A549 (cell line): ENCODE data around the gene SACM1L. TPM values are rescaled to one million over a fixed set of nuclear protein-coding genes. Genes with fewer than 3 reads are reported as not detected.
A peak's percentile ranks its signal among the peaks of the same experiment; 100 is the strongest.

Source experiments
- ATAC-seq, 2 experiments: fragments of 200-7000 bp in 1 of 2; fragments of >200 bp in 1 of 2; cut with Nextera tagmentation in 1 of 2; cut with Tn5 transposase in 1 of 2; 3 replicates each; pipeline versions ENCODE4 v1.8.0 to v1.9.1; 2018 to 2020; ENCODE audit warnings: mild to moderate bottlenecking in 1 of 2, moderate library complexity in 1 of 2
- CTCF ChIA-PET: fragments of 300-600 bp; sonication (Branson Sonifier 250); formaldehyde crosslinking; extraction: SDS; loops from one replicate; lab custom pipeline; 2021; ENCODE audit warnings: antibody characterized with exemption, inconsistent platforms; lab: Yijun Ruan, JAX
- POLR2A ChIA-PET: fragments of 350-600 bp; formaldehyde crosslinking; extraction: SDS; loops from one replicate; lab custom pipeline; 2021; ENCODE audit warnings: antibody characterized with exemption, inconsistent platforms; lab: Yijun Ruan, JAX
- DNase-seq, 2 experiments: peaks; one replicate each; pipeline versions ENCODE4 v3.0.0 to v3.0.0-alpha.2; 2011 to 2016; ENCODE audit warnings: low read depth in 1 of 2, low spot score in 1 of 2
- FAIRE-seq: peaks from 2 replicates; lab custom pipeline; 2011; peaks lifted over from hg19 to GRCh38; lab: Jason Lieb, UNC
- H3K27ac ChIP-seq, 2 experiments: fragments of >200 bp; sonication (Bioruptor Twin); formaldehyde crosslinking; 3 replicates each; pipeline ENCODE4 v1.5.1; 2016 to 2017
- H3K4me1 ChIP-seq: fragments of >200 bp; sonication (Bioruptor Twin); formaldehyde crosslinking; 3 replicates; pipeline ENCODE4 v1.6.1; 2016
- H3K4me2 ChIP-seq: fragments of >200 bp; sonication (Bioruptor Twin); formaldehyde crosslinking; 3 replicates; pipeline ENCODE4 v1.6.1; 2016
- H3K4me3 ChIP-seq: fragments of >200 bp; sonication (Bioruptor Twin); formaldehyde crosslinking; 3 replicates; pipeline ENCODE4 v1.5.1; 2016
- H3K9me3 ChIP-seq: fragments of >200 bp; sonication (Bioruptor Twin); formaldehyde crosslinking; 3 replicates; pipeline ENCODE4 v1.6.1; 2016
- CBX8 ChIP-seq: fragments of 200-600 bp; sonication (generic); IDR thresholded peaks from 2 replicates; pipeline ENCODE4 v1.6.1; 2016
- CEBPB ChIP-seq, 2 experiments: fragments of >200 bp in 1 of 2; sonication (Bioruptor Twin) in 1 of 2; formaldehyde crosslinking in 1 of 2; IDR thresholded peaks; 2 replicates each; pipeline ENCODE4 v1.6.1; 2012 to 2016
- CHD2 ChIP-seq: fragments of 150-350 bp; IDR thresholded peaks from 2 replicates; pipeline ENCODE4 v1.6.1; 2014; ENCODE audit warnings: low read length; ENCODE audit not compliant: partially characterized antibody
- CHD4 ChIP-seq: fragments of 200-600 bp; sonication (generic); IDR thresholded peaks from 2 replicates; pipeline ENCODE4 v1.6.1; 2016; ENCODE audit warnings: antibody characterized with exemption, mild to moderate bottlenecking, borderline replicate concordance
- EHF ChIP-seq: fragments of 250-450 bp; sonication (Bioruptor Pico); IDR thresholded peaks from 2 replicates; pipeline ENCODE4 v1.5.0; 2020; ENCODE audit warnings: mild to moderate bottlenecking
- FOSB ChIP-seq: fragments of 250-450 bp; sonication (Bioruptor Pico); IDR thresholded peaks from 2 replicates; pipeline ENCODE4 v1.5.0; 2020; ENCODE audit warnings: mild to moderate bottlenecking, moderate library complexity
- FOSL2 ChIP-seq, 2 experiments: fragments of 450-650 bp in 1 of 2; fragments of >200 bp in 1 of 2; sonication (Bioruptor Twin) in 1 of 2; formaldehyde crosslinking; IDR thresholded peaks; 2 replicates each; pipeline versions ENCODE4 v1.5.0 to v1.6.1; 2016 to 2020; ENCODE audit warnings: mild to moderate bottlenecking in 1 of 2, moderate library complexity in 1 of 2
- GATA3 ChIP-seq: IDR thresholded peaks from 2 replicates; pipeline ENCODE4 v1.6.1; 2012; ENCODE audit warnings: borderline replicate concordance
- HES2 ChIP-seq: fragments of >200 bp; sonication (Bioruptor Twin); formaldehyde crosslinking; IDR thresholded peaks from 2 replicates; pipeline ENCODE4 v1.6.1; 2016
- HOXA7 ChIP-seq: fragments of 250-450 bp; sonication (Bioruptor Pico); IDR thresholded peaks from 2 replicates; pipeline ENCODE4 v1.5.0; 2020; ENCODE audit warnings: mild to moderate bottlenecking, moderate library complexity
- HOXB13 ChIP-seq: fragments of 250-450 bp; sonication (Bioruptor Pico); IDR thresholded peaks from 2 replicates; pipeline ENCODE4 v1.5.0; 2020; ENCODE audit warnings: low read depth, mild to moderate bottlenecking, moderate library complexity
- HOXB5 ChIP-seq: fragments of 250-450 bp; sonication (Bioruptor Pico); IDR thresholded peaks from 2 replicates; pipeline ENCODE4 v1.5.0; 2020; ENCODE audit warnings: mild to moderate bottlenecking, moderate library complexity
- JUN ChIP-seq, 2 experiments: fragments of >200 bp; sonication (Bioruptor Twin); formaldehyde crosslinking; IDR thresholded peaks; 2 replicates in 1 of 2; 3 replicates in 1 of 2; pipeline ENCODE4 v1.6.1; 2016 to 2017
- KDM5A ChIP-seq: fragments of 200-600 bp; sonication (generic); IDR thresholded peaks from 2 replicates; pipeline ENCODE4 v1.6.1; 2016; ENCODE audit warnings: antibody characterized with exemption, mild to moderate bottlenecking
- MAFK ChIP-seq: fragments of 450-650 bp; IDR thresholded peaks from 2 replicates; pipeline ENCODE4 v1.6.1; 2014; ENCODE audit not compliant: partially characterized antibody
- MYC ChIP-seq: IDR thresholded peaks from 2 replicates; pipeline ENCODE4 v1.6.1; 2012; ENCODE audit warnings: mild to moderate bottlenecking, inconsistent platforms, low read length, improper control_type of control experiment, borderline replicate concordance
- NFE2L2 ChIP-seq: fragments of 150-350 bp; conservative IDR thresholded peaks from 2 replicates; pipeline ENCODE4 v1.6.1; 2014; ENCODE audit warnings: low read length
- POLR2A ChIP-seq: IDR thresholded peaks from 2 replicates; pipeline ENCODE4 v1.6.1; 2012; ENCODE audit warnings: mild to moderate bottlenecking, low read length
- RAD21 ChIP-seq, 2 experiments: fragments of >200 bp in 1 of 2; sonication (Bioruptor Twin) in 1 of 2; formaldehyde crosslinking in 1 of 2; IDR thresholded peaks in 1 of 2; conservative IDR thresholded peaks in 1 of 2; 2 replicates in 1 of 2; 3 replicates in 1 of 2; pipeline ENCODE4 v1.6.1; 2012 to 2018; ENCODE audit warnings: inconsistent platforms in 1 of 2
- RCOR1 ChIP-seq: fragments of 150-350 bp; IDR thresholded peaks from 2 replicates; pipeline ENCODE4 v1.6.1; 2014; ENCODE audit warnings: antibody characterized with exemption, low read length, low read depth
- SMC3 ChIP-seq: fragments of >200 bp; sonication (Bioruptor Twin); formaldehyde crosslinking; IDR thresholded peaks from 3 replicates; pipeline ENCODE4 v1.6.1; 2018; ENCODE audit warnings: inconsistent platforms
- ZFP36 ChIP-seq: fragments of 450-650 bp; IDR thresholded peaks from 2 replicates; pipeline ENCODE4 v1.6.1; 2014; ENCODE audit warnings: borderline replicate concordance; ENCODE audit not compliant: partially characterized antibody
- ZNF302 ChIP-seq: fragments of 250-450 bp; sonication (Bioruptor Pico); IDR thresholded peaks from 2 replicates; pipeline ENCODE4 v1.9.0; 2021; ENCODE audit warnings: inconsistent platforms, mild to moderate bottlenecking, moderate library complexity
- WGBS: methylation state at CpG from one replicate; pipeline ENCODE4 v1.1.6; 2017; ENCODE audit errors: missing lambda C conversion rate; 5-methylcytosine and 5-hydroxymethylcytosine counted together
- polyA plus RNA-seq, 4 experiments: library from polyadenylated mRNA; depleted of rRNA in 3 of 4; stranded (reverse); fragments of >200 nt; fragmentation: RNase III in 1 of 4; extraction: RNeasy Plus Mini Kit Qiagen cat#74134 plus additional on column Dnase treatment in 1 of 4; gene quantifications; 2 replicates in 3 of 4; 3 replicates in 1 of 4; pipeline ENCODE4 v1.2.3, GENCODE V29; 2011 to 2017
- TF ChIP-seq, protein P1 (sequence below): IDR thresholded peaks from 2 replicates; pipeline ENCODE4 v1.6.1; 2012
- TF ChIP-seq, protein P2 (sequence below): fragments of >200 bp; sonication (Bioruptor Twin); formaldehyde crosslinking; IDR thresholded peaks from 3 replicates; pipeline ENCODE4 v1.5.1; 2016

Gene SACM1L
- polyA plus RNA-seq, 2 of the 4 experiments (the other 2 are of a cell fraction) = 21.1 to 27.8 TPM

GRCh38 chr3:45653205-45653604 is 36.0 kb upstream of the SACM1L start:
- Histone ChIP-seq H3K4me3 (no peak overlapping the region), H3K27ac (peak overlapping the region; percentile 71 to 86), H3K4me1 (peaks cover 71% of the 10 kb centered on the region), H3K9me3 (peaks cover 9% of the 10 kb centered on the region; the same call in 1 of the 3 replicates), H3K4me2 (peak overlapping the region; percentile 38)
- POLR2A ChIA-PET = no interaction called here
- no peak for DNase-seq
- ATAC-seq = no peak
- CTCF ChIA-PET = interaction anchor here (1.2 to 5.5 kb wide), 4 partner anchors 55 to 613 kb away, joined by 4 to 70 read pairs (median 55); no protein-coding TSS in a partner anchor
- no peak for FAIRE-seq
- 53% methylated on average over 3 of the region's 3 CpGs for WGBS
- TF ChIP-seq HOXB13 (CRISPR knock-in tag) = no peak
- TF ChIP-seq HOXA7 (CRISPR knock-in tag) = no peak
- no peak for TF ChIP-seq EHF (CRISPR knock-in tag)

GRCh38 chr3:45654397-45654944 is 34.7 kb upstream of the SACM1L start:
- peaks cover 72% of the 10 kb centered on the region for H3K4me1 ChIP-seq
- TF ChIP-seq MAFK = peak; percentile 3
- TF ChIP-seq, protein P1, sequence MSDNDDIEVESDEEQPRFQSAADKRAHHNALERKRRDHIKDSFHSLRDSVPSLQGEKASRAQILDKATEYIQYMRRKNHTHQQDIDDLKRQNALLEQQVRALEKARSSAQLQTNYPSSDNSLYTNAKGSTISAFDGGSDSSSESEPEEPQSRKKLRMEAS = no peak
- no peak for TF ChIP-seq CBX8
- TF ChIP-seq, all 56 proteins: peak for 1

GRCh38 chr3:45655906-45656305 is 33.3 kb upstream of the SACM1L start:
- Histone ChIP-seq H3K27ac (peak overlapping the region; percentile 71 to 86), H3K4me2 (peak overlapping the region; percentile 5; the same call in 1 of the 3 replicates), H3K4me1 (peaks cover 70% of the 10 kb centered on the region), H3K9me3 (0 out of 3 replicates have a peak, but pooled peaks cover 2% of the 10 kb centered on the region), H3K4me3 (no peak overlapping the region)
- no peak for DNase-seq
- FAIRE-seq = no peak
- 75% methylated on average over 2 of the region's 2 CpGs for WGBS
- CTCF ChIA-PET = interaction anchor here (0.6 to 5.5 kb wide), 28 partner anchors 10 to 619 kb away, joined by 3 to 70 read pairs (median 4); no protein-coding TSS in a partner anchor
- POLR2A ChIA-PET = interaction anchor here (1.1 to 1.5 kb wide), 2 partner anchors 9 to 62 kb away, joined by 5 read pairs; partner anchors contain the start of gene LIMD1
- TF ChIP-seq POLR2A (no peak), KDM5A (no peak), HOXB5 (CRISPR knock-in tag) (no peak), CHD2 (no peak), FOSB (CRISPR knock-in tag) (no peak)
- ATAC-seq = no peak

More at GRCh38 chr3:45654397-45654944, 34.7 kb upstream of the SACM1L start:
- peak overlapping the region; percentile 38 for H3K4me2 ChIP-seq
- no peaks in the 10 kb centered on the region for H3K9me3 ChIP-seq
- H3K27ac ChIP-seq = peak overlapping the region; percentile 71 to 86
- CTCF ChIA-PET = interaction anchor here (0.7 to 5.5 kb wide), 9 partner anchors 16 to 614 kb away, joined by 3 to 70 read pairs (median 4); no protein-coding TSS in a partner anchor
- POLR2A ChIA-PET = no interaction called here
- ATAC-seq (peak in 1 of 2 experiments; percentile 25; a peak in 3 of 6 replicates), FAIRE-seq (no peak), DNase-seq (no peak)
- WGBS = 46% methylated on average over 5 of the region's 6 CpGs
- no peak overlapping the region for H3K4me3 ChIP-seq

DNA sequence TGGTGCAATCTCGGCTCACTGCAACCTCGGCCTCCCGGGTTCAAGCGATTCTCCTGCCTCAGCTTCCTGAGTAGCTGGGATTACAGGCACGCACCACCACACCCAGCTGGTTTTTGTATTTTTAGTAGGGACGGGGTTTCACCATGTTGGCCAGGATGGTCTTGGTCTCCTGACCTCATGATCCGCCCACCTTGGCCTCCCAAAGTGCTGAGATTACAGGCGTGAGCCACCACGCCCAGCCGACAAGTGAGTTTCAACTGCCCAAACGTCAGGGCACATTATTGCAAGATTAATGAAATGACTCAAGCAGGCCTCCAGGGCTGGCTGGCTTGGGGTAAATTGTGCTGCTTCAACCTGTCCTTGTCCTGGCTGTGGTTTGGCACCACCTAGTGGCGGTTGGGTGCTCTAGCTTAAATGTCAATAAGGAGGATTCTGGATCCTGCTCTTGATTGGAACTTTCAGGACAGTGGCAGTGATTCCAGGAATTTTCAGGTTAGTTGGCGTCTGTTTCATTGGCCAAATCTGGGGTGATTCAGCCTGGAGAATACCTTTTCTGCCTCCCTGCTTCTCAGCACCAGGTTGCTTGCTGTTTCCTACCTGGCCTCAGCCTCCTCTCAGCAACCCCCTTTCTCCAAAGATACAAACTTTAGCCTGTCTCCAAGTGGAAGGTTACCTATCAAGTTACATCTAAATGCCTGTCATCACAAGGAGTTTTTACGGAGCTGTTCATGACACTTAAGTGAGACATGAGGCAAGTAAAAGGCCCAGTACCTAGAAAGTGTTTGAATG is 32.4 kb upstream of the SACM1L start:
- ChIA-PET POLR2A (interaction anchor here (1.1 to 1.5 kb wide), 2 partner anchors 10 to 63 kb away, joined by 5 read pairs; partner anchors contain the start of gene LIMD1), CTCF (interaction anchor here (0.6 to 5.5 kb wide), 35 partner anchors 10 to 620 kb away, joined by 3 to 70 read pairs (median 4); no protein-coding TSS in a partner anchor)
- peak; percentile 89 to 91 for ATAC-seq
- WGBS = 21% methylated on average over 14 of the region's 14 CpGs
- Histone ChIP-seq H3K9me3 (0 out of 3 replicates have a peak, but pooled peaks cover 2% of the 10 kb centered on the region), H3K27ac (peak overlapping the region; percentile 71 to 86), H3K4me3 (no peak overlapping the region), H3K4me1 (peaks cover 64% of the 10 kb centered on the region), H3K4me2 (peak overlapping the region; percentile 36; the same call in 2 of the 3 replicates)
- 0 out of 2 replicates have a peak, but pooled peaks have one; percentile 23 for TF ChIP-seq MYC
- no peak for TF ChIP-seq ZFP36
- TF ChIP-seq JUN (IDR thresholded peaks at IDR 0.05) = 0 out of 5 replicates have a peak, but pooled peaks of 1 of the 2 experiments have one; percentile 16
- TF ChIP-seq CEBPB (IDR thresholded peaks at IDR 0.05) = peak; percentile 35 to 47; a peak in 3 of 4 replicates
- TF ChIP-seq, protein P2, sequence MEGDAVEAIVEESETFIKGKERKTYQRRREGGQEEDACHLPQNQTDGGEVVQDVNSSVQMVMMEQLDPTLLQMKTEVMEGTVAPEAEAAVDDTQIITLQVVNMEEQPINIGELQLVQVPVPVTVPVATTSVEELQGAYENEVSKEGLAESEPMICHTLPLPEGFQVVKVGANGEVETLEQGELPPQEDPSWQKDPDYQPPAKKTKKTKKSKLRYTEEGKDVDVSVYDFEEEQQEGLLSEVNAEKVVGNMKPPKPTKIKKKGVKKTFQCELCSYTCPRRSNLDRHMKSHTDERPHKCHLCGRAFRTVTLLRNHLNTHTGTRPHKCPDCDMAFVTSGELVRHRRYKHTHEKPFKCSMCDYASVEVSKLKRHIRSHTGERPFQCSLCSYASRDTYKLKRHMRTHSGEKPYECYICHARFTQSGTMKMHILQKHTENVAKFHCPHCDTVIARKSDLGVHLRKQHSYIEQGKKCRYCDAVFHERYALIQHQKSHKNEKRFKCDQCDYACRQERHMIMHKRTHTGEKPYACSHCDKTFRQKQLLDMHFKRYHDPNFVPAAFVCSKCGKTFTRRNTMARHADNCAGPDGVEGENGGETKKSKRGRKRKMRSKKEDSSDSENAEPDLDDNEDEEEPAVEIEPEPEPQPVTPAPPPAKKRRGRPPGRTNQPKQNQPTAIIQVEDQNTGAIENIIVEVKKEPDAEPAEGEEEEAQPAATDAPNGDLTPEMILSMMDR = peak; percentile 79
- TF ChIP-seq CHD4 = no peak
- TF ChIP-seq, protein P1 = 0 out of 2 replicates have a peak, but pooled peaks have one; percentile 46
- 0 out of 2 replicates have a peak, but pooled peaks have one; percentile 11 for TF ChIP-seq FOSL2 (IDR thresholded peaks at IDR 0.05)
- TF ChIP-seq FOSL2 (CRISPR knock-in tag; IDR thresholded peaks at IDR 0.05) = peak; percentile 72
- TF ChIP-seq HES2 = no peak
- peak; percentile 27; the same call in 1 of the 2 replicates for TF ChIP-seq GATA3
- TF ChIP-seq MAFK = peak; percentile 2
- TF ChIP-seq NFE2L2 = no peak
- no peak for TF ChIP-seq RCOR1
- peak; percentile 91 for TF ChIP-seq SMC3
- no peak for TF ChIP-seq HOXB5 (CRISPR knock-in tag)
- no peak for TF ChIP-seq ZNF302
- peak; percentile 93 to 96 for TF ChIP-seq RAD21 (conservative IDR thresholded peaks at IDR 0.05 in 1 of 2, IDR thresholded peaks at IDR 0.05 in 1 of 2)
- DNase-seq = peak; percentile 87 to 95
- no peak for FAIRE-seq
